WTC11 (cell line): ENCODE results near the gene KCNK7. TPM values are rescaled to one million over a fixed set of nuclear protein-coding genes. Genes with fewer than 3 reads are reported as not detected.

Experiments
- ATAC-seq: fragments of 200-7000 bp; cut with Tn5 transposase; 2 replicates; pipeline ENCODE4 v1.10.0; 2021; ENCODE audit warnings: mild to moderate bottlenecking, moderate library complexity
- CTCF ChIA-PET: fragments of 300-600 bp; sonication (Branson Sonifier 250); formaldehyde crosslinking; loops from one replicate; lab custom pipeline; 2021; ENCODE audit warnings: antibody characterized with exemption; lab: Charles Lee
- POLR2A ChIA-PET: fragments of 350-600 bp; sonication (Branson Sonifier 250); formaldehyde crosslinking; loops from one replicate; lab custom pipeline; 2021; ENCODE audit warnings: antibody characterized with exemption; lab: Charles Lee
- DNase-seq: peaks from one replicate; pipeline ENCODE4 v3.0.0; 2021; ENCODE audit warnings: low spot score
- H3K27ac Mint-ChIP-seq: 2 replicates; pipeline ENCODE4 v1.8.0; 2021; ENCODE audit warnings: mixed read lengths
- H3K27me3 Mint-ChIP-seq: 2 replicates; pipeline ENCODE4 v1.8.0; 2021; ENCODE audit warnings: low read depth, mild to moderate bottlenecking, moderate library complexity, mixed read lengths
- H3K36me3 Mint-ChIP-seq: 2 replicates; pipeline ENCODE4 v1.8.0; 2021; ENCODE audit warnings: mixed read lengths
- H3K4me1 Mint-ChIP-seq: 2 replicates; pipeline ENCODE4 v1.8.0; 2022; ENCODE audit warnings: mixed read lengths
- H3K4me3 Mint-ChIP-seq: 2 replicates; pipeline ENCODE4 v1.8.0; 2021; ENCODE audit warnings: mild to moderate bottlenecking, moderate library complexity, mixed read lengths
- H3K9me3 Mint-ChIP-seq: 2 replicates; pipeline ENCODE4 v1.8.0; 2021; ENCODE audit warnings: mixed read lengths
- ERG ChIP-seq: fragments of 250-450 bp; sonication (Bioruptor Pico); IDR thresholded peaks from 2 replicates; pipeline ENCODE4 v1.8.0; 2021; ENCODE audit warnings: mild to moderate bottlenecking
- ETV6 ChIP-seq: sonication (generic); formaldehyde crosslinking; IDR thresholded peaks from 2 replicates; pipeline ENCODE4 v1.8.1; 2022; ENCODE audit warnings: mild to moderate bottlenecking, missing genetic modification reagents
- FOXP1 ChIP-seq: sonication (generic); formaldehyde crosslinking; IDR thresholded peaks from 2 replicates; pipeline ENCODE4 v1.8.0; 2022; ENCODE audit warnings: missing genetic modification reagents, mild to moderate bottlenecking, moderate library complexity, borderline replicate concordance
- FOXP4 ChIP-seq: sonication (generic); formaldehyde crosslinking; IDR thresholded peaks from 2 replicates; pipeline ENCODE4 v1.8.0; 2022; ENCODE audit warnings: mild to moderate bottlenecking, missing genetic modification reagents
- HMGXB4 ChIP-seq: sonication (generic); formaldehyde crosslinking; IDR thresholded peaks from 2 replicates; pipeline ENCODE4 v1.8.1; 2023; ENCODE audit warnings: mild to moderate bottlenecking, moderate library complexity, missing genetic modification reagents
- MXD4 ChIP-seq: fragments of 250-450 bp; sonication (Bioruptor Pico); IDR thresholded peaks from 2 replicates; pipeline ENCODE4 v1.8.0; 2021; ENCODE audit warnings: mild to moderate bottlenecking, moderate library complexity, borderline replicate concordance
- MYBL2 ChIP-seq: sonication (generic); formaldehyde crosslinking; IDR thresholded peaks from 2 replicates; pipeline ENCODE4 v1.8.1; 2023; ENCODE audit warnings: mild to moderate bottlenecking, moderate library complexity, missing genetic modification reagents
- OVOL2 ChIP-seq: fragments of 250-450 bp; sonication (Bioruptor Pico); IDR thresholded peaks from 2 replicates; pipeline ENCODE4 v1.9.0; 2021; ENCODE audit warnings: mild to moderate bottlenecking, borderline replicate concordance
- SP1 ChIP-seq: sonication (generic); formaldehyde crosslinking; conservative IDR thresholded peaks from 2 replicates; pipeline ENCODE4 v1.8.1; 2022; ENCODE audit warnings: missing genetic modification reagents
- TEAD4 ChIP-seq: sonication (generic); formaldehyde crosslinking; IDR thresholded peaks from 2 replicates; pipeline ENCODE4 v1.8.0; 2022; ENCODE audit warnings: mild to moderate bottlenecking, missing genetic modification reagents
- TP53 ChIP-seq: sonication (generic); formaldehyde crosslinking; IDR thresholded peaks from 2 replicates; pipeline ENCODE4 v1.8.1; 2023; ENCODE audit warnings: mild to moderate bottlenecking, missing genetic modification reagents
- USF2 ChIP-seq: sonication (generic); formaldehyde crosslinking; IDR thresholded peaks from 2 replicates; pipeline ENCODE4 v1.8.1; 2023; ENCODE audit warnings: mild to moderate bottlenecking, missing genetic modification reagents, moderate library complexity
- ZBTB21 ChIP-seq: sonication (generic); formaldehyde crosslinking; IDR thresholded peaks from 2 replicates; pipeline ENCODE4 v1.8.1; 2023; ENCODE audit warnings: mild to moderate bottlenecking, missing genetic modification reagents, borderline replicate concordance
- ZNF121 ChIP-seq: sonication (generic); formaldehyde crosslinking; IDR thresholded peaks from 2 replicates; pipeline ENCODE4 v1.8.0; 2023; ENCODE audit warnings: missing genetic modification reagents
- ZNF138 ChIP-seq: sonication (generic); formaldehyde crosslinking; conservative IDR thresholded peaks from 2 replicates; pipeline ENCODE4 v1.8.1; 2022; ENCODE audit warnings: mild to moderate bottlenecking, moderate library complexity, missing genetic modification reagents
- ZNF232 ChIP-seq: sonication (generic); formaldehyde crosslinking; IDR thresholded peaks from 2 replicates; pipeline ENCODE4 v1.8.0; 2022; ENCODE audit warnings: mild to moderate bottlenecking, missing genetic modification reagents
- ZNF263 ChIP-seq: sonication (generic); formaldehyde crosslinking; IDR thresholded peaks from 2 replicates; pipeline ENCODE4 v1.8.1; 2022; ENCODE audit warnings: low read depth, mild to moderate bottlenecking, moderate library complexity, missing genetic modification reagents
- total RNA-seq: library from RNA; stranded (reverse); gene quantifications from 3 replicates; pipeline ENCODE4 v1.2.3, GENCODE V29; 2021
- TF ChIP-seq, protein P1 (sequence below): fragments of 250-450 bp; sonication (Bioruptor Pico); IDR thresholded peaks from 2 replicates; pipeline ENCODE4 v1.9.0; 2021; ENCODE audit warnings: mild to moderate bottlenecking, borderline replicate concordance
- TF ChIP-seq, protein P2 (sequence below): fragments of 250-450 bp; sonication (Bioruptor Pico); IDR thresholded peaks from 2 replicates; pipeline ENCODE4 v1.9.0; 2021; ENCODE audit warnings: mild to moderate bottlenecking

KCNK7 gene
- total RNA-seq, 1 experiment from 2014 or later: 1.4 TPM

DNA sequence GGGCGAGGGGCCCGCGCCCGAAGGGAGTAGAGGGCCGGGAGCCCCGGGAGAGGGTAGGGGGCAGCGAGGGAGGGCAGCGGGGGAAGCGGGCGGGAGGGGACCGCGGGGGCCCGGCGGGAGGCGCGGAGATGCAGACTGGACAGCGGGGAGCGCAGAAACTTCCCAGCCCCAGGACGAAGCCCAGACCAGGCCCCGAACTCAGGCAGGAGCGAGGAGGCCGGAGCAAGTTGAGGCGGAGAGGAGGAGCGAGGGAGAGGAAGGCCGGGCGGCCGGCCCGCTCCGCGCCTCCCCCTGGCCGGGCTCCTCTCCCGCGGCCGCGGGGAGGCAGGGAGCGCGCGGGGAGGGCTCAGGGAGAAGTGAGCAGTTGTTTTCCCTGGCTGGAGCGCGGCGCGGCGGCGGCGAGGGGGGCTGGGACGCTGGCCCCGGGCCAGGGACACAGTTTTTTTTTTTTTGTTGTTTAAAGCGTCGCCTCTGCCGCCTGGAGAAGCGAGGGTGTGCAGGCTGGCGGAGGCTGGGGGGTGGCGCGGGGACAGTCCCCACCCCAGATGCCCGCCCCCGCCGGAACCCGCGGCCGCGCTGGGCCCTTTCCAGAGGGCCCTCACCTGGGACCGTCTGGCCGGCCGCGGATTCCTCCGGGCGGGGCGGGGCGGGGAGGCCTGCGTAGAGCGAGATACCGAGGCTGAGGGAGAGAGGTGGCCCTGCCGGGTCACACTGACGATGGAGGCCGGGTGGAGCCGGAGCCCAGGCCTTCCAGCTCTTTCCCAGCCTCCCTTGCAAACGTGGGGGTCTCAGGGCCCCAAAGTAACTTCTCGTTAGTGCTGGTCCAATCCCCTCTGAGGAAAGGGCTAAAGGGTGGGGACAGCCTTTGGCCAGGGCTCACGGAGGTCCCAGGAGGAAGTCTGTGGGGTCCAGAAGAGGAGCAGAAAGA is 37.3 kb downstream of the KCNK7 start, which contains the start of gene LTBP3:
LTBP3 (minus strand) TSS at position 358 of the 928 bp plus-strand sequence. CDS start 400 bp downstream, outside the sequence.
- ATAC-seq: peak; percentile 32
- ChIA-PET POLR2A (interaction anchor here (0.9 kb wide), 1 partner anchor 59 kb away, joined by 4 read pairs; the partner anchor contains the start of gene MALAT1), CTCF (interaction anchor here (0.6 to 9.1 kb wide), 7 partner anchors 12 to 457 kb away, joined by 3 to 110 read pairs (median 22); partner anchors contain the start of genes FAM89B, KCNK7 and ZNRD2)
- H3K4me3 Mint-ChIP-seq: peak within 1 kb of the TSS; percentile 69
- H3K36me3 Mint-ChIP-seq: no peaks in the 10 kb centered on the region
- peak within 1 kb of the TSS; percentile 33; the same call in 1 of the 2 replicates for H3K27ac Mint-ChIP-seq
- no peaks in the 10 kb centered on the region for H3K9me3 Mint-ChIP-seq
- H3K4me1 Mint-ChIP-seq: peaks cover 50% of the 10 kb centered on the region
- TF ChIP-seq HMGXB4 (CRISPR knock-in tag): peak; percentile 69; the same call in 1 of the 2 replicates
- TF ChIP-seq, protein P1, sequence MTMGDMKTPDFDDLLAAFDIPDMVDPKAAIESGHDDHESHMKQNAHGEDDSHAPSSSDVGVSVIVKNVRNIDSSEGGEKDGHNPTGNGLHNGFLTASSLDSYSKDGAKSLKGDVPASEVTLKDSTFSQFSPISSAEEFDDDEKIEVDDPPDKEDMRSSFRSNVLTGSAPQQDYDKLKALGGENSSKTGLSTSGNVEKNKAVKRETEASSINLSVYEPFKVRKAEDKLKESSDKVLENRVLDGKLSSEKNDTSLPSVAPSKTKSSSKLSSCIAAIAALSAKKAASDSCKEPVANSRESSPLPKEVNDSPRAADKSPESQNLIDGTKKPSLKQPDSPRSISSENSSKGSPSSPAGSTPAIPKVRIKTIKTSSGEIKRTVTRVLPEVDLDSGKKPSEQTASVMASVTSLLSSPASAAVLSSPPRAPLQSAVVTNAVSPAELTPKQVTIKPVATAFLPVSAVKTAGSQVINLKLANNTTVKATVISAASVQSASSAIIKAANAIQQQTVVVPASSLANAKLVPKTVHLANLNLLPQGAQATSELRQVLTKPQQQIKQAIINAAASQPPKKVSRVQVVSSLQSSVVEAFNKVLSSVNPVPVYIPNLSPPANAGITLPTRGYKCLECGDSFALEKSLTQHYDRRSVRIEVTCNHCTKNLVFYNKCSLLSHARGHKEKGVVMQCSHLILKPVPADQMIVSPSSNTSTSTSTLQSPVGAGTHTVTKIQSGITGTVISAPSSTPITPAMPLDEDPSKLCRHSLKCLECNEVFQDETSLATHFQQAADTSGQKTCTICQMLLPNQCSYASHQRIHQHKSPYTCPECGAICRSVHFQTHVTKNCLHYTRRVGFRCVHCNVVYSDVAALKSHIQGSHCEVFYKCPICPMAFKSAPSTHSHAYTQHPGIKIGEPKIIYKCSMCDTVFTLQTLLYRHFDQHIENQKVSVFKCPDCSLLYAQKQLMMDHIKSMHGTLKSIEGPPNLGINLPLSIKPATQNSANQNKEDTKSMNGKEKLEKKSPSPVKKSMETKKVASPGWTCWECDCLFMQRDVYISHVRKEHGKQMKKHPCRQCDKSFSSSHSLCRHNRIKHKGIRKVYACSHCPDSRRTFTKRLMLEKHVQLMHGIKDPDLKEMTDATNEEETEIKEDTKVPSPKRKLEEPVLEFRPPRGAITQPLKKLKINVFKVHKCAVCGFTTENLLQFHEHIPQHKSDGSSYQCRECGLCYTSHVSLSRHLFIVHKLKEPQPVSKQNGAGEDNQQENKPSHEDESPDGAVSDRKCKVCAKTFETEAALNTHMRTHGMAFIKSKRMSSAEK: no peak
- TF ChIP-seq ZNF263 (CRISPR knock-in tag): 0 out of 2 replicates have a peak, but pooled peaks have one; percentile 23
- TF ChIP-seq ZNF138 (CRISPR knock-in tag): no peak
- peaks cover 62% of the 10 kb centered on the region for H3K27me3 Mint-ChIP-seq
- peak; percentile 60 for DNase-seq

- ChIA-PET CTCF (interaction anchor here (0.8 to 1.7 kb wide), 6 partner anchors 13 to 37 kb away, joined by 3 to 20 read pairs (median 4); partner anchors contain the start of gene ZNRD2), POLR2A (interaction anchor here (0.8 kb wide), 1 partner anchor 59 kb away, joined by 3 read pairs; the partner anchor contains the start of gene MALAT1)
- peaks cover 54% of the 10 kb centered on the region for H3K4me1 Mint-ChIP-seq
- H3K27me3 Mint-ChIP-seq: peaks cover 61% of the 10 kb centered on the region
- H3K36me3 Mint-ChIP-seq: no peaks in the 10 kb centered on the region
- H3K9me3 Mint-ChIP-seq: no peaks in the 10 kb centered on the region
- ATAC-seq (no peak), DNase-seq (no peak)
- TF ChIP-seq, protein P2, sequence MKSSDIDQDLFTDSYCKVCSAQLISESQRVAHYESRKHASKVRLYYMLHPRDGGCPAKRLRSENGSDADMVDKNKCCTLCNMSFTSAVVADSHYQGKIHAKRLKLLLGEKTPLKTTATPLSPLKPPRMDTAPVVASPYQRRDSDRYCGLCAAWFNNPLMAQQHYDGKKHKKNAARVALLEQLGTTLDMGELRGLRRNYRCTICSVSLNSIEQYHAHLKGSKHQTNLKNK (CRISPR knock-in tag): no peak
- TF ChIP-seq FOXP4 (CRISPR knock-in tag) (no peak), TEAD4 (CRISPR knock-in tag) (no peak), ETV6 (CRISPR knock-in tag) (no peak), ZBTB21 (CRISPR knock-in tag) (no peak), ZNF121 (CRISPR knock-in tag) (no peak), ERG (CRISPR knock-in tag) (no peak), TP53 (CRISPR knock-in tag) (no peak), MYBL2 (CRISPR knock-in tag) (no peak), MXD4 (CRISPR knock-in tag) (no peak), SP1 (peak; percentile 29; the same call in 1 of the 2 replicates), FOXP1 (0 out of 2 replicates have a peak, but pooled peaks have one; percentile 38), OVOL2 (CRISPR knock-in tag) (no peak), ZNF232 (CRISPR knock-in tag) (no peak), USF2 (CRISPR knock-in tag) (no peak)
- H3K4me3 Mint-ChIP-seq: peak overlapping the region; percentile 69
- no peak overlapping the region for H3K27ac Mint-ChIP-seq
These were observed 38.2 kb downstream of the KCNK7 start for GRCh38 chr11:65557280-65558001.
